ENCODE results near the gene THEM5. TPM values are rescaled to one million over a fixed set of nuclear protein-coding genes. Genes with fewer than 3 reads are reported as not detected.

THEM5 gene
- total and polyA plus RNA-seq, 10 donors, result 0.47 TPM; not detected in 9

DNA sequence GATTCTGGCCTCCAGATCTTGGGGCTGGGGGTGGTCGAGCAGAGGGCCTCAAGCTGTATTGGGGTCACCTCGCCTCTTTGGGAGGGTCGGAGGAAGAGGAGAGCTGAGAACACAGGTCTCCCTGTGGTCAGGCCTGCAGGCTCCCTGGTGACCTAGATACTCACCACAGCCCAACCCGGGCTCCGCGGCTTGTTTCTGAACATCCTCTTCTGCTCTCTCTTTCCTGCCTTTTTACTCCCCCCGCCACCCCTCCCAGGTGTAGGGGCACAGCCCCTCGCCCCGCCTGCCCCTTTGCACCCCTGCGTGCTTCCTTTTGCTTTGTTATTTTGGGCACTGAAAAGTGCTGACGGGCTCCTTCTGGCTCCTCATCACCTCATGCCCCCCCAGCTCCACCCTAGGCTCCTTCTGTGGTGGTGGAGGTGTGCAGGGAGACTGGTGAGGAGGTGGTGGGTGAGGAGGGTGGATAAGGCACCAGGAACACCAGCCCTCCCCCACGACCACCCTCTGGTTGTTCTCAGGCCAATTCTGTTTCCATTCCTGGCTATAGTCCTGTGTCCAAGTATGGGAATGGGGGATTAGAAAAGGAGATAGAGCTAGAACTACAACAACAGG is 37.7 kb downstream of the THEM5 start:
- peaks cover 0 to 5% (median 0%) of the 10 kb centered on the region in 7 donors for H3K27me3 ChIP-seq (replicated peaks in 1 of 7)
- H3K4me3 ChIP-seq, result no peak overlapping the region
- peak; percentile 81 for DNase-seq
- WGBS, 5 donors, result 22 to 38% (median 34%) methylated on average over 12 of the region's 12 CpGs
- peak overlapping the region in 3 of 8 donors; percentile 42 to 64 (median 49) for H3K27ac ChIP-seq
- H3K4me1 ChIP-seq, result peaks cover 0 to 34% (median 18%) of the 10 kb centered on the region in 6 donors
- TF ChIP-seq, protein P1, sequence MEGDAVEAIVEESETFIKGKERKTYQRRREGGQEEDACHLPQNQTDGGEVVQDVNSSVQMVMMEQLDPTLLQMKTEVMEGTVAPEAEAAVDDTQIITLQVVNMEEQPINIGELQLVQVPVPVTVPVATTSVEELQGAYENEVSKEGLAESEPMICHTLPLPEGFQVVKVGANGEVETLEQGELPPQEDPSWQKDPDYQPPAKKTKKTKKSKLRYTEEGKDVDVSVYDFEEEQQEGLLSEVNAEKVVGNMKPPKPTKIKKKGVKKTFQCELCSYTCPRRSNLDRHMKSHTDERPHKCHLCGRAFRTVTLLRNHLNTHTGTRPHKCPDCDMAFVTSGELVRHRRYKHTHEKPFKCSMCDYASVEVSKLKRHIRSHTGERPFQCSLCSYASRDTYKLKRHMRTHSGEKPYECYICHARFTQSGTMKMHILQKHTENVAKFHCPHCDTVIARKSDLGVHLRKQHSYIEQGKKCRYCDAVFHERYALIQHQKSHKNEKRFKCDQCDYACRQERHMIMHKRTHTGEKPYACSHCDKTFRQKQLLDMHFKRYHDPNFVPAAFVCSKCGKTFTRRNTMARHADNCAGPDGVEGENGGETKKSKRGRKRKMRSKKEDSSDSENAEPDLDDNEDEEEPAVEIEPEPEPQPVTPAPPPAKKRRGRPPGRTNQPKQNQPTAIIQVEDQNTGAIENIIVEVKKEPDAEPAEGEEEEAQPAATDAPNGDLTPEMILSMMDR (IDR thresholded peaks at IDR 0.05 in 8 of 11, conservative IDR thresholded peaks at IDR 0.05 in 3 of 11), result no peak
- TF ChIP-seq POLR2AphosphoS5 (IDR thresholded peaks at IDR 0.05) (no peak), POLR2A (IDR thresholded peaks at IDR 0.05) (no peak)
- intact Hi-C loops (cut with DNase I; ENCODE audit: low total_unique reads), result no loop called here
- H3K36me3 ChIP-seq, result no peaks in the 10 kb centered on the region
- no peaks in the 10 kb centered on the region for H3K9me3 ChIP-seq

DNA sequence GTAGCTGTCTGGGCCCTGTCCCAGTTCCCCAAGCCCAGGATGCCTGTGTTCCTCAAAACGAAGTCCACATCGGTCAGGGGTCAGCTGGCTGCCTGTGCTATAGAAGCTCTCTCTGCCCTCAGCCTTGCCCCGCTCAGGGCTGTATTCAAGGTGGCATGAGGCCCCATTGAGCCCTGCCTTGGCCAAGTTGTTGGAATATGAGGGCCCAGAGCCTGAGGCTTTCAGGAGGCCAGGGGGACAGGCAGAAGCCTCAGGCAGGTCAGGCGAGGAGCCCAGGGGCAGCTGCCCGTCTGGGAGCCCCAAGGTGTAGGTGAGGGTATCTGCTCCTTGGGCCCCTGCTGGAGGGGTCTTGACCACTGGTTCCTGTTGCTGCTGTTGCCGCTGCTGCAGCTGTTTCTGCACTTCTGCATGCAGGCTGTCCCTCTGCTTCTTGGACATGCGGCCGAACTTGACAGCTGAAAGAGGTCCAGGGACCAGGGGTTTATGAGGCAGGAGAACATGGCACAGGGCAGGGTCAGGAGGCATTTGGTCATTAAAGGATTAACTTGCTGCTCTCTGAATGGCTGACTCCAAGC is 38.5 kb downstream of the THEM5 start:
- Histone ChIP-seq H3K36me3 (no peaks in the 10 kb centered on the region), H3K4me3 (no peak overlapping the region), H3K27me3 (replicated peaks in 1 of 7) (peaks cover 0 to 5% (median 0%) of the 10 kb centered on the region in 7 donors), H3K9me3 (no peaks in the 10 kb centered on the region), H3K27ac (peak overlapping the region in 3 of 8 donors; percentile 42 to 64 (median 49)), H3K4me1 (peaks cover 0 to 34% (median 18%) of the 10 kb centered on the region in 6 donors)
- intact Hi-C loops (cut with DNase I; ENCODE audit: low total_unique reads), result no loop called here
- no peak for DNase-seq
- TF ChIP-seq POLR2A (IDR thresholded peaks at IDR 0.05) (no peak), POLR2AphosphoS5 (IDR thresholded peaks at IDR 0.05) (no peak)
- TF ChIP-seq, protein P1 (IDR thresholded peaks at IDR 0.05 in 8 of 11, conservative IDR thresholded peaks at IDR 0.05 in 3 of 11), result no peak
- WGBS, 5 donors, result 87 to 92% (median 88%) methylated on average over 6 to 8 of the region's 8 CpGs

DNA sequence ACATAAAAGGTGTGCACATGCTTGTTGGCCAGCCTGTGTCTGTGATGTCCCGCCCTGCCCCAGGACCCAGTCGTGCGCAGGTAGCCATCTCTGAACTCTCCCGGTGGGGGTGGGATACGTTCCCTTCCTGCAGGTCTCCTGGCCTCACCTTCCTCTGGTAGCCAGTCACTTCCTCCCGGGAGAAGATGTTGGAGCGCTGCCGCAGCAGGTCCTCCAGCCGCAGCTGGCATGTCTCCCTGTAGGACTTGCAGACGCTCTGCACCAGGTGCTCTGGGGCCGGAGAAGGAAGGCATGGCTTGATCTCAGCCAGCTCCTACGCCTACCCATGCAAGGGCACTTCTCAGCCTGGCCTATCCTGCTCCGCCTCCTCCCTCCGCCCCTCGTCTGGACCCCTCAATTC is 39.1 kb downstream of the THEM5 start:
- Histone ChIP-seq H3K4me1 (peaks cover 0 to 34% (median 18%) of the 10 kb centered on the region in 6 donors), H3K36me3 (no peaks in the 10 kb centered on the region)

More for the DNA sequence above, 39.1 kb downstream of the THEM5 start:
- DNase-seq, result no peak
- Histone ChIP-seq H3K27ac (no peak overlapping the region), H3K4me3 (no peak overlapping the region), H3K9me3 (no peaks in the 10 kb centered on the region), H3K27me3 (replicated peaks in 1 of 7) (peaks cover 0 to 5% (median 0%) of the 10 kb centered on the region in 7 donors)
- 84 to 90% (median 88%) methylated on average over 14 to 15 of the region's 15 CpGs for WGBS, 5 donors
- intact Hi-C loops (cut with DNase I; ENCODE audit: low total_unique reads), result no loop called here
- TF ChIP-seq POLR2A (IDR thresholded peaks at IDR 0.05) (no peak), POLR2AphosphoS5 (IDR thresholded peaks at IDR 0.05) (no peak)
- TF ChIP-seq, protein P1 (IDR thresholded peaks at IDR 0.05 in 8 of 11, conservative IDR thresholded peaks at IDR 0.05 in 3 of 11), result no peak

Measured in spleen (tissue), 11 donors.